ENCODE measurements around the gene NCR1.

DNA sequence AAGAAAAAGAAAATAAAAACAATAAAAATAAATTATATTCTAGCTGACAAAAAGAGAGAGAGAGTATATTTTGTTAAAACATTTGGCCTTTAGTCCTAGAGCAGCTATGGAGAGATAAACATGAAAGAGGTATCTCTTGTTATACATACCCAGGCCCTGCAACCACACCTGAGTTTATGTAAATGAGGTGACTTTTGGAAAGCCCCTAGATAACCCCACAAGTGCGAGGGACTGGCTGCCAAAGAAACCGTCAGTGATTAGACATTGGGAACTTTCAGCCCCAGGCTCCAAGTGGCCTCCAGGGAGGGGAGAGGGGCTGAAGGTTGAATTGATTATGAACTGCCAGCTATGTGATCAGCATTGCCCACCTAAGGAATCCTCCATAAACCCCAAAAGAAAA is 43.5 kb downstream of the NCR1 start:
- TF ChIP-seq EZH2 (IDR thresholded peaks at IDR 0.05; ENCODE audit: borderline replicate concordance, insufficient read depth, low read depth, low read length, poor library complexity, severe bottlenecking) = no peak
- TF ChIP-seq, protein P1, sequence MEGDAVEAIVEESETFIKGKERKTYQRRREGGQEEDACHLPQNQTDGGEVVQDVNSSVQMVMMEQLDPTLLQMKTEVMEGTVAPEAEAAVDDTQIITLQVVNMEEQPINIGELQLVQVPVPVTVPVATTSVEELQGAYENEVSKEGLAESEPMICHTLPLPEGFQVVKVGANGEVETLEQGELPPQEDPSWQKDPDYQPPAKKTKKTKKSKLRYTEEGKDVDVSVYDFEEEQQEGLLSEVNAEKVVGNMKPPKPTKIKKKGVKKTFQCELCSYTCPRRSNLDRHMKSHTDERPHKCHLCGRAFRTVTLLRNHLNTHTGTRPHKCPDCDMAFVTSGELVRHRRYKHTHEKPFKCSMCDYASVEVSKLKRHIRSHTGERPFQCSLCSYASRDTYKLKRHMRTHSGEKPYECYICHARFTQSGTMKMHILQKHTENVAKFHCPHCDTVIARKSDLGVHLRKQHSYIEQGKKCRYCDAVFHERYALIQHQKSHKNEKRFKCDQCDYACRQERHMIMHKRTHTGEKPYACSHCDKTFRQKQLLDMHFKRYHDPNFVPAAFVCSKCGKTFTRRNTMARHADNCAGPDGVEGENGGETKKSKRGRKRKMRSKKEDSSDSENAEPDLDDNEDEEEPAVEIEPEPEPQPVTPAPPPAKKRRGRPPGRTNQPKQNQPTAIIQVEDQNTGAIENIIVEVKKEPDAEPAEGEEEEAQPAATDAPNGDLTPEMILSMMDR (IDR thresholded peaks at IDR 0.05) = no peak

Measured in B cell (primary cell).